ENCODE results near the gene MRPL54.

DNA sequence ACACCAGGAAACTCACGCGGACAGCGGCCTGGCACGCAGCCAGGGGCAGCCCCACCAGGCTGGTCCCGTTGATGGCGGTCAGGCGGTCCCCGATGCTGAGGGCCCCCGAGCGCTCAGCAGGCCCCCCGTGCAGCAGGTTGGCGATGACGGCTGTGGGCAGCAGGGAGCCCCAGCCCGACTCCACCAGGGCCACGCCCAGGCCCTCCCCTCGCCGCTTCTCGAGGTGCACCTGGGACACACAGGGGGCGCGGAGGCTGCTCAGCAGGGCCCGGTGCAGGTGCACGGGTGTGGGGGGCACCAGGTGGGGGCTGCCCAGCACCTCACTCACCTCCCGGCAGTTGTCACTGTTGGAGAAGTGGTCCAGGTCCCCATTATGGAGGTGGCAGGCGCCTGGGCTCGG lies 10.0 kb upstream of the MRPL54 start:
- TF ChIP-seq, protein P1, sequence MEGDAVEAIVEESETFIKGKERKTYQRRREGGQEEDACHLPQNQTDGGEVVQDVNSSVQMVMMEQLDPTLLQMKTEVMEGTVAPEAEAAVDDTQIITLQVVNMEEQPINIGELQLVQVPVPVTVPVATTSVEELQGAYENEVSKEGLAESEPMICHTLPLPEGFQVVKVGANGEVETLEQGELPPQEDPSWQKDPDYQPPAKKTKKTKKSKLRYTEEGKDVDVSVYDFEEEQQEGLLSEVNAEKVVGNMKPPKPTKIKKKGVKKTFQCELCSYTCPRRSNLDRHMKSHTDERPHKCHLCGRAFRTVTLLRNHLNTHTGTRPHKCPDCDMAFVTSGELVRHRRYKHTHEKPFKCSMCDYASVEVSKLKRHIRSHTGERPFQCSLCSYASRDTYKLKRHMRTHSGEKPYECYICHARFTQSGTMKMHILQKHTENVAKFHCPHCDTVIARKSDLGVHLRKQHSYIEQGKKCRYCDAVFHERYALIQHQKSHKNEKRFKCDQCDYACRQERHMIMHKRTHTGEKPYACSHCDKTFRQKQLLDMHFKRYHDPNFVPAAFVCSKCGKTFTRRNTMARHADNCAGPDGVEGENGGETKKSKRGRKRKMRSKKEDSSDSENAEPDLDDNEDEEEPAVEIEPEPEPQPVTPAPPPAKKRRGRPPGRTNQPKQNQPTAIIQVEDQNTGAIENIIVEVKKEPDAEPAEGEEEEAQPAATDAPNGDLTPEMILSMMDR (conservative IDR thresholded peaks at IDR 0.05; ENCODE audit: low read depth in 2 of 2), result no peak
- no peak for TF ChIP-seq JUNB (IDR thresholded peaks at IDR 0.05; ENCODE audit: unreplicated experiment)
- no peak for TF ChIP-seq STAT1 (IDR thresholded peaks at IDR 0.05; ENCODE audit: unreplicated experiment)
- TF ChIP-seq, protein P2, sequence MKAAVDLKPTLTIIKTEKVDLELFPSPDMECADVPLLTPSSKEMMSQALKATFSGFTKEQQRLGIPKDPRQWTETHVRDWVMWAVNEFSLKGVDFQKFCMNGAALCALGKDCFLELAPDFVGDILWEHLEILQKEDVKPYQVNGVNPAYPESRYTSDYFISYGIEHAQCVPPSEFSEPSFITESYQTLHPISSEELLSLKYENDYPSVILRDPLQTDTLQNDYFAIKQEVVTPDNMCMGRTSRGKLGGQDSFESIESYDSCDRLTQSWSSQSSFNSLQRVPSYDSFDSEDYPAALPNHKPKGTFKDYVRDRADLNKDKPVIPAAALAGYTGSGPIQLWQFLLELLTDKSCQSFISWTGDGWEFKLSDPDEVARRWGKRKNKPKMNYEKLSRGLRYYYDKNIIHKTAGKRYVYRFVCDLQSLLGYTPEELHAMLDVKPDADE (IDR thresholded peaks at IDR 0.05), result no peak
- no peak for TF ChIP-seq EZH2phosphoT487 (IDR thresholded peaks at IDR 0.05; ENCODE audit: unreplicated experiment)
- no peak for TF ChIP-seq POLR2AphosphoS5 (IDR thresholded peaks at IDR 0.05; ENCODE audit: low read depth)
- TF ChIP-seq EZH2 (IDR thresholded peaks at IDR 0.05; ENCODE audit: low read depth, unreplicated experiment), result no peak
- TF ChIP-seq, protein P3, sequence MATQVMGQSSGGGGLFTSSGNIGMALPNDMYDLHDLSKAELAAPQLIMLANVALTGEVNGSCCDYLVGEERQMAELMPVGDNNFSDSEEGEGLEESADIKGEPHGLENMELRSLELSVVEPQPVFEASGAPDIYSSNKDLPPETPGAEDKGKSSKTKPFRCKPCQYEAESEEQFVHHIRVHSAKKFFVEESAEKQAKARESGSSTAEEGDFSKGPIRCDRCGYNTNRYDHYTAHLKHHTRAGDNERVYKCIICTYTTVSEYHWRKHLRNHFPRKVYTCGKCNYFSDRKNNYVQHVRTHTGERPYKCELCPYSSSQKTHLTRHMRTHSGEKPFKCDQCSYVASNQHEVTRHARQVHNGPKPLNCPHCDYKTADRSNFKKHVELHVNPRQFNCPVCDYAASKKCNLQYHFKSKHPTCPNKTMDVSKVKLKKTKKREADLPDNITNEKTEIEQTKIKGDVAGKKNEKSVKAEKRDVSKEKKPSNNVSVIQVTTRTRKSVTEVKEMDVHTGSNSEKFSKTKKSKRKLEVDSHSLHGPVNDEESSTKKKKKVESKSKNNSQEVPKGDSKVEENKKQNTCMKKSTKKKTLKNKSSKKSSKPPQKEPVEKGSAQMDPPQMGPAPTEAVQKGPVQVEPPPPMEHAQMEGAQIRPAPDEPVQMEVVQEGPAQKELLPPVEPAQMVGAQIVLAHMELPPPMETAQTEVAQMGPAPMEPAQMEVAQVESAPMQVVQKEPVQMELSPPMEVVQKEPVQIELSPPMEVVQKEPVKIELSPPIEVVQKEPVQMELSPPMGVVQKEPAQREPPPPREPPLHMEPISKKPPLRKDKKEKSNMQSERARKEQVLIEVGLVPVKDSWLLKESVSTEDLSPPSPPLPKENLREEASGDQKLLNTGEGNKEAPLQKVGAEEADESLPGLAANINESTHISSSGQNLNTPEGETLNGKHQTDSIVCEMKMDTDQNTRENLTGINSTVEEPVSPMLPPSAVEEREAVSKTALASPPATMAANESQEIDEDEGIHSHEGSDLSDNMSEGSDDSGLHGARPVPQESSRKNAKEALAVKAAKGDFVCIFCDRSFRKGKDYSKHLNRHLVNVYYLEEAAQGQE (IDR thresholded peaks at IDR 0.05; ENCODE audit: unreplicated experiment), result no peak
